ENCODE measurements around the gene TCF19.

The TCF19 gene

DNA sequence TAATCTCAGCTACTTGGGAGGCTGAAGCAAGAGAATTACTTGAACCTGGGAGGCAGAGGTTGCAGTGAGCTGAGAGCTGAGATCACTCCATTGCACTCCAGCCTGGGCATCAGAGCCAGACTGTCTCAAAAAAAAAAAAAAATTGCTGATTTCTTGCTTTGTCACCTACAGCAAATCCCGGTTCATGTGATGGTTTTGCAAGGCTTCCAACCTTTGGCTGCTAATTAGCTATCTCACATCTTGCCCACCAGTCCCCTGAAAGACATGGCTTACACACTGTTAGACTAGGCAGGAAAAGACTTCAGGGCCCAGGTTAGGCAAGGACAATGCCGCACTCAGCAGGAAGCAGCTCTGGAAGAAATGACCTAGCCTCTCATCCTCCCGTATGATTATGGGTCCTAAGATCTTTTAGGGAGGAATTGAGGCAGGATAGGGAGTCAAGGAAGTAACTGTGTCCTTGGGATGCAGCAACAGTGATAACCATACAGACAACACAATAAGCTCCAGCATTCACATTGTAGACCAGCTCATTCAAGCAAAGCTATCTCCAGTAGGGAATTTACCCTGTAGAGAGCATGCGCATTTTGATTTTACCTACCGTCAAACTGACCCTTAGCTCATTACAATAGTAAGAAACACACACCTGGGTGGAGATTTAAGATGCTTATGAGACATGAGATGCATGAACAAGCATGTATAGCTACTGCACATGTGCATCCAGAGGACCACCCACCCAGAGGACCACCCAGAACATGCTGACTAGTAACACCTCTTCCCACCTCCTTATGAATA is 52.5 kb downstream of the TCF19 start:
- DNase-seq = no peak
